Measurements from ENCODE around the gene FAM78A. TPM values are rescaled to one million over a fixed set of nuclear protein-coding genes. Genes with fewer than 3 reads are reported as not detected.

Gene FAM78A
- total and polyA plus RNA-seq, 2 of the 8 experiments (the other 6 are each of a cell fraction or from before 2014, with no cell fraction given) = 3.1 TPM

DNA sequence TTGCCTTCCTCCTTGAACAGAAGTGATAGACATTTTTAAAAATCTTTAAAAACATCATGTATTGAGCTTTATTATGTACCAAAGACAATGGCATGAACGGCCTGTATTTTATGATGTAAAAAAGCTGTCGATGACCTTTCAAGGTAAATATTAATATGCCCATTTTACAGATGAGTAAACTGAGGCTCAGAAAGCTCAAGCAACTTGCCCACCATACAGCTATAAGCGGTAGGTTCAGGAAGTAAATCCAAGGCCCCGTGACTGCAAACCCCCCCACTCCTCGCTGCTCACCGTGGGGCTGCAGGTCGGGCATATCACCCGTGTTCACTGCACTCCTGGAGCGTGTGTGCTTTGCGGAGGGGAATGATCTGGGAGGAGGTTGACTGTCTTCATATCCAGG, 16.6 kb upstream of the FAM78A start:
- Histone ChIP-seq H3K56ac (replicated peaks; ENCODE audit: insufficient read length, low read depth, low read length) (no peak overlapping the region), H3K18ac (ENCODE audit: extremely low read depth, low read length) (no peak overlapping the region), H2BK15ac (ENCODE audit: low read length) (no peak overlapping the region), H3K36me3 (ENCODE audit: control insufficient read depth in 2 of 4, insufficient read depth in 4 of 4, low read length in 3 of 4) (no peaks in the 10 kb centered on the region), H3K27me3 (replicated peaks in 1 of 4; ENCODE audit: control insufficient read depth in 3 of 4, extremely low read depth in 1 of 4, insufficient read depth in 3 of 4, low read length in 3 of 4) (no peaks in the 10 kb centered on the region), H2BK120ac (replicated peaks; ENCODE audit: low read depth, low read length) (no peak overlapping the region), H3K79me2 (ENCODE audit: control insufficient read depth in 1 of 2, insufficient read depth in 2 of 2, low read length in 2 of 2) (no peaks in the 10 kb centered on the region), H4K20me1 (replicated peaks in 1 of 2; ENCODE audit: control insufficient read depth in 1 of 2, insufficient read depth in 2 of 2, low read length in 2 of 2) (no peaks in the 10 kb centered on the region), H2AFZ (ENCODE audit: low read length) (no peak overlapping the region), H3K4me3 (ENCODE audit: extremely low read depth in 1 of 4, insufficient read depth in 2 of 4, low read depth in 3 of 4, low read length in 4 of 4) (no peak overlapping the region), H3K23ac (ENCODE audit: insufficient read length) (no peak overlapping the region), H3K4me2 (ENCODE audit: insufficient read depth in 1 of 2, low read depth in 2 of 2, low read length in 2 of 2) (no peak overlapping the region), H3K4ac (replicated peaks; ENCODE audit: insufficient read length, low read depth, low read length) (no peak overlapping the region), H4K8ac (ENCODE audit: extremely low read depth, insufficient read depth, low read length) (no peak overlapping the region), H2BK5ac (ENCODE audit: low read depth, low read length) (no peak overlapping the region), H3K4me1 (replicated peaks in 1 of 4; ENCODE audit: control insufficient read depth in 3 of 4, insufficient read depth in 4 of 4, low read length in 3 of 4) (peaks cover 0 to 14% (median 8%) of the 10 kb centered on the region in 4 experiments; a peak in 6 of 7 replicates), H4K91ac (replicated peaks; ENCODE audit: insufficient read length, low read length) (no peak overlapping the region), H2BK20ac (ENCODE audit: low read length) (no peak overlapping the region), H3K9me3 (ENCODE audit: insufficient read depth in 2 of 2, low read depth in 1 of 2, low read length in 1 of 2) (no peaks in the 10 kb centered on the region), H2BK12ac (ENCODE audit: low read depth, low read length) (no peak overlapping the region), H4K5ac (ENCODE audit: insufficient read length, low read depth, low read length) (no peak overlapping the region), H3K9ac (replicated peaks in 1 of 4; ENCODE audit: extremely low read depth in 1 of 4, low read depth in 3 of 4, low read length in 3 of 4) (no peak overlapping the region), H2AK5ac (ENCODE audit: low read depth, low read length) (no peak overlapping the region), H3K27ac (ENCODE audit: low read depth, low read length) (no peak overlapping the region), H3K23me2 (ENCODE audit: low read depth, low read length) (no peaks in the 10 kb centered on the region), H3K79me1 (ENCODE audit: low read depth, low read length) (no peaks in the 10 kb centered on the region), H3K14ac (ENCODE audit: insufficient read length) (no peak overlapping the region)
- ChIA-PET CTCF (ENCODE audit: partially characterized antibody) (interaction anchor here (0.6 to 1.8 kb wide), 5 partner anchors 8 to 44 kb away, joined by 3 to 9 read pairs (median 6); no protein-coding TSS in a partner anchor), POLR2A (ENCODE audit: partially characterized antibody) (interaction anchor here (1.1 to 1.7 kb wide), 3 partner anchors 10 to 168 kb away, joined by 3 to 4 read pairs (median 3); partner anchors contain the start of gene NUP214)
- FAIRE-seq = no peak
- DNase-seq (ENCODE audit: low read depth in 1 of 2, low spot score in 2 of 2) = no peak
- WGBS, 2 experiments (ENCODE audit: extremely low coverage in 1 of 2, insufficient coverage in 1 of 2, insufficient read length in 1 of 2, insufficient replicate concordance in 2 of 2, low coverage in 1 of 2, low lambda C conversion rate in 2 of 2, missing lambda C conversion rate in 1 of 2) = 96% methylated on average over 10 of the region's 10 CpGs; no CpG with 5 or more reads in 1 of the 2 experiments
- TF ChIP-seq CEBPB (IDR thresholded peaks at IDR 0.05; ENCODE audit: low read depth, low read length) (no peak), CREB1 (IDR thresholded peaks at IDR 0.05) (no peak), KDM5A (IDR thresholded peaks at IDR 0.05; ENCODE audit: low read length) (no peak)

Data from H1 (cell line).